ENCODE measurements around the gene CCDC71L. TPM values are rescaled to one million over a fixed set of nuclear protein-coding genes. Genes with fewer than 3 reads are reported as not detected.

The CCDC71L gene
- total RNA-seq, 1 donor from 2014 or later: 5.2 TPM

DNA sequence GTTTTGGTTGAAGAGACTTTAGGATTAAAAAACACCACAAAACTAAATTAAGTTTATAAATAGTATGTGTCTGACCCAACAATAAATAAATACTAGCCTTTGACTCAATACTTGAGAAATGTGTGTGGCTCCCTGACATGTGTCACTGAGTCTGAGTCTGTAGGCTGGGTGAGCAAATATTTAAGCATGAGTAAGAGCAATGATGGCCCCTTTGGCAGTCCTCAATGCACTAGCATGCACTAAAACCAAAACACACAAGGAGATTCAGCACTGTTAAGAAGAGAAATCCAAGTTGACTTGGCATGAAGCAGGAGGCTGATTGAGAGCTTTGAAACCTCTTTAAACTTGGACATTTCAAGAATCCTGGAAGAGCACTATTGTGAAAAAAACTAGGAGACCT is 37.1 kb downstream of the CCDC71L start:
- Histone ChIP-seq H3K27me3 (ENCODE audit: control insufficient read depth in 3 of 3, insufficient read depth in 3 of 3, low read length in 3 of 3) (no peaks in the 10 kb centered on the region), H3K4me1 (ENCODE audit: control insufficient read depth in 3 of 3, insufficient read depth in 3 of 3, low read length in 3 of 3) (no peaks in the 10 kb centered on the region), H3K27ac (ENCODE audit: low read depth, low read length) (no peak overlapping the region), H3K9ac (ENCODE audit: low read depth in 1 of 3, low read length in 3 of 3) (no peak overlapping the region), H3K9me3 (ENCODE audit: control insufficient read depth in 3 of 3, low read length in 3 of 3) (no peaks in the 10 kb centered on the region), H3K36me3 (ENCODE audit: control insufficient read depth in 3 of 3, insufficient read depth in 3 of 3, low read length in 3 of 3) (no peaks in the 10 kb centered on the region), H3K4me3 (ENCODE audit: low read length in 3 of 3) (no peak overlapping the region)

DNA sequence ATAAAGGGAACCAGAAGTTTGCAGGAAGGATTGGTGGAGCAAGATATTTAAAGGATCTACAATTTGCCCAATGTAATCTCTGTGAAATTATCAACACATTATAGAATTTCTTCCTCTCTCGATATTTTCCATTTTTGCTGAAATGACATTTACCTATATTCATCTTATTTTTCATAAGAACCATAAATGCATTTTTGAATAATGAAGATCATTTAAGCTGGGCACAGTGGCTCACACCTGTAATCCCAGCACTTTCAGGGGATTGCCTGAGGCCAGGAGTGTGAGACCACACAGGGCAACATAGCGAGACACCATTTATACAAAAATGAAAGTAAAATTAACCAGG is 37.7 kb downstream of the CCDC71L start:
- H3K36me3 ChIP-seq (ENCODE audit: control insufficient read depth in 3 of 3, insufficient read depth in 3 of 3, low read length in 3 of 3): no peaks in the 10 kb centered on the region

DNA sequence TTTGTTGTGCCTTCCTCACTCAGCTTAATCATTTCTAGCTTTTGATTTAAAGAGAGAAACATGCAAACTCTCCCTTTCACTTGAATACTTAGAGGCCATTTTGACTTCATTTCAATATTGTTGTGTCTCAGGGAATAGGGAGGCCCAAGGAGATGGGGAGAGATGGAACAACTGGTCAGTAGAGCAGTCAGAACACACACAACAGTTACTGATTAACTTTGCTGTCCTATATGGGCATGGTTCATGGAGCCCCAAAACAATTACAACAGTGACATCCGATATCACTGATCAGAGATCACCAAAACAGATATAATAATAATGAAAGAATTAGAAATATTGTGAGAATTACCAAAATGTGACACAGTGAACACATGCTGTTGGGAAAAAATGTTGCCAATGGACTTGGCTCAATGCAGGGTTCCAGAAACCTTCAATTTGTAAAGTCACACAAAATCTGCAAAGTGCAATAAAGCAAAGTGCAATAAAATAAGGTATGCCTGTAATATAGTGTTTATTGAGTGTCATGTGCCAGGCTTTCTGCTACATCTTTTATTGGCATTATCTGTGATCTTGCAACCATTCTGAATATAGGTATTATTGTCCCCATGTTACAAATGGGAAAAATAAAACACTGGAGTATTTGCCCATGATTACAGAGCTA is 38.2 kb downstream of the CCDC71L start:
- Histone ChIP-seq H3K9ac (ENCODE audit: low read depth in 1 of 3, low read length in 3 of 3) (no peak overlapping the region), H3K9me3 (ENCODE audit: control insufficient read depth in 3 of 3, low read length in 3 of 3) (no peaks in the 10 kb centered on the region), H3K4me1 (ENCODE audit: control insufficient read depth in 3 of 3, insufficient read depth in 3 of 3, low read length in 3 of 3) (peaks cover 0 to 2% (median 0%) of the 10 kb centered on the region in 3 donors), H3K27ac (ENCODE audit: low read depth, low read length) (no peak overlapping the region), H3K36me3 (ENCODE audit: control insufficient read depth in 3 of 3, insufficient read depth in 3 of 3, low read length in 3 of 3) (no peaks in the 10 kb centered on the region), H3K4me3 (ENCODE audit: low read length in 3 of 3) (no peak overlapping the region), H3K27me3 (ENCODE audit: control insufficient read depth in 3 of 3, insufficient read depth in 3 of 3, low read length in 3 of 3) (no peaks in the 10 kb centered on the region)

More for the DNA sequence above, 37.7 kb downstream of the CCDC71L start:
- H3K27me3 ChIP-seq (ENCODE audit: control insufficient read depth in 3 of 3, insufficient read depth in 3 of 3, low read length in 3 of 3): no peaks in the 10 kb centered on the region
- H3K4me3 ChIP-seq (ENCODE audit: low read length in 3 of 3): no peak overlapping the region
- H3K9me3 ChIP-seq (ENCODE audit: control insufficient read depth in 3 of 3, low read length in 3 of 3): no peaks in the 10 kb centered on the region
- H3K9ac ChIP-seq (ENCODE audit: low read depth in 1 of 3, low read length in 3 of 3): no peak overlapping the region
- no peaks in the 10 kb centered on the region for H3K4me1 ChIP-seq (ENCODE audit: control insufficient read depth in 3 of 3, insufficient read depth in 3 of 3, low read length in 3 of 3)
- no peak overlapping the region for H3K27ac ChIP-seq (ENCODE audit: low read depth, low read length)

DNA sequence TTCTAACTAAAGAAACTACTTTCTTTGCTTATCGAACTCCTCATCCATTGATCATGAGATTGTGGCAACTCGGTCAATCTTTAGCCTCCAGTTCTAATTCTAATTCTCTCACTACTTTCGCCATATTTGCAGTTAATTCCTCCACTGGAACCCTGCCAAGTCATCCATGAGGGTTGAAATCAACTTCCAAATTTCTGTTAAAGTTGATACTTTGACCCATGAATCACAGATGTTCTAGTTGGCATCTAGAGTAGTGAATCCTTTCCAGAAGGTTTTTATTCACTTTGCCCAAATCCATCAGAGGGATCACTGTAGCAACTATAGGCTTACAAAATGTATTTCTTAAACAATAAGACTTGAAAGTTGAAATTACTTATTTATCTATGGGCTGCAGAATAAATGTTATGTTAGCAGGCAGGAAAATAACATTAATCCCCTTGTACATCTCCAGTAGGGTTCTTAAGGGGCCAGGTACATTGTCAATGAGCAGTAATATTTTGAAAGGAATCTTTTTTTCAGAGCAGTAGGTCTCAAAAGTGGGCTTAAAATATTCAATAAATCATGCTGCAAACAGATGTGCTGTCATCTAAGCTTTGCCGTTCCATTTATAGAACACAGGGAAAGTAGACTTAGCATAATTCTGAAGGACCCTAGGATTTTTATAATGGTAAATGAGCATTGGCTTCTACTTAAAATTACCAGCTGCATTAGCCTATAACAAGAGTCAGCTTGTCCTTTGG is 39.4 kb downstream of the CCDC71L start:
- Histone ChIP-seq H3K9me3 (ENCODE audit: control insufficient read depth in 3 of 3, low read length in 3 of 3) (no peaks in the 10 kb centered on the region), H3K9ac (ENCODE audit: low read depth in 1 of 3, low read length in 3 of 3) (no peak overlapping the region), H3K4me1 (ENCODE audit: control insufficient read depth in 3 of 3, insufficient read depth in 3 of 3, low read length in 3 of 3) (peaks cover 0 to 3% (median 0%) of the 10 kb centered on the region in 3 donors), H3K27ac (ENCODE audit: low read depth, low read length) (no peak overlapping the region), H3K4me3 (ENCODE audit: low read length in 3 of 3) (no peak overlapping the region), H3K36me3 (ENCODE audit: control insufficient read depth in 3 of 3, insufficient read depth in 3 of 3, low read length in 3 of 3) (no peaks in the 10 kb centered on the region), H3K27me3 (ENCODE audit: control insufficient read depth in 3 of 3, insufficient read depth in 3 of 3, low read length in 3 of 3) (no peaks in the 10 kb centered on the region)

DNA sequence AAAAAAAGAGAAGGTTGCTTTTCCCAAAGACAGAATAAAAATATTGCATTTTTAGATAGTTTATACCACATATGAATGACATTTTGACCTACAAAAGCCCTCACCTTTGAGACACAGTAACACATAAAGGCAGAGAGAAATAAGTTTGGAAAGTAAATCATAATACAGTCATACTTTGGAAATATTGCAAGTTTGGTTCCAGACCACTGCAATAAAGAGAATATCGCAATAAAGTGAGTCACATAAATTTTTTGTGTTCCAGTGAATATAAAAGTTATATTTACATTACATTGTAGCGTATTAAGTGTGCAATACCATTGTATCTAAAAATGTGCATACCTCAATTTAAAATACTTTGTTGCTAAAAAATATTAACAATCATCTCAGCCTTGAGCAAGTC is 40.3 kb downstream of the CCDC71L start:
- H3K9ac ChIP-seq (ENCODE audit: low read depth in 1 of 3, low read length in 3 of 3): no peak overlapping the region
- H3K36me3 ChIP-seq (ENCODE audit: control insufficient read depth in 3 of 3, insufficient read depth in 3 of 3, low read length in 3 of 3): no peaks in the 10 kb centered on the region
- H3K4me1 ChIP-seq (ENCODE audit: control insufficient read depth in 3 of 3, insufficient read depth in 3 of 3, low read length in 3 of 3): peaks cover 0 to 3% (median 0%) of the 10 kb centered on the region in 3 donors
- no peak overlapping the region for H3K27ac ChIP-seq (ENCODE audit: low read depth, low read length)
- H3K4me3 ChIP-seq (ENCODE audit: low read length in 3 of 3): no peak overlapping the region
- no peaks in the 10 kb centered on the region for H3K9me3 ChIP-seq (ENCODE audit: control insufficient read depth in 3 of 3, low read length in 3 of 3)
- no peaks in the 10 kb centered on the region for H3K27me3 ChIP-seq (ENCODE audit: control insufficient read depth in 3 of 3, insufficient read depth in 3 of 3, low read length in 3 of 3)

DNA sequence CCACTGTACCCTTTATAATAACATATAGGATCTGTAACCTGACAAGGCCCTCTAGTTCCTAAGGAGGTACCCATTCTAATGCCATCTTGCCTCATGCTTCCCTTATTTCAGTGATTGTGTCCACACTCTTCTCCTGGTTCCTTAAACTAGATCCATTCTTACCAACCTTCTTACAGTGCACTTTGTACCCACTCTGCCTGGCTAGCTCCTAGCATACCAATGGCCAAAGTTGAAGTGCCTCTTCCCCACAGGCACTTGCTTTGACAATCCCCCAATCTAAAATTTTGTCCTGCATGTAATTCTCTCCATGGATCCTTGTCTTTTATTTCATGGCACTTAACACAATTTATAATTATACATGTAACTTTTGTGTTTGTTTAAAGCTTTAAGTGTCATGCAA is 40.9 kb downstream of the CCDC71L start:
- H3K27ac ChIP-seq (ENCODE audit: low read depth, low read length): no peak overlapping the region
- H3K9me3 ChIP-seq (ENCODE audit: control insufficient read depth in 3 of 3, low read length in 3 of 3): no peaks in the 10 kb centered on the region
- peaks cover 0 to 3% (median 0%) of the 10 kb centered on the region in 3 donors for H3K4me1 ChIP-seq (ENCODE audit: control insufficient read depth in 3 of 3, insufficient read depth in 3 of 3, low read length in 3 of 3)
- no peak overlapping the region for H3K4me3 ChIP-seq (ENCODE audit: low read length in 3 of 3)
- no peaks in the 10 kb centered on the region for H3K36me3 ChIP-seq (ENCODE audit: control insufficient read depth in 3 of 3, insufficient read depth in 3 of 3, low read length in 3 of 3)
- no peaks in the 10 kb centered on the region for H3K27me3 ChIP-seq (ENCODE audit: control insufficient read depth in 3 of 3, insufficient read depth in 3 of 3, low read length in 3 of 3)
- H3K9ac ChIP-seq (ENCODE audit: low read depth in 1 of 3, low read length in 3 of 3): no peak overlapping the region

DNA sequence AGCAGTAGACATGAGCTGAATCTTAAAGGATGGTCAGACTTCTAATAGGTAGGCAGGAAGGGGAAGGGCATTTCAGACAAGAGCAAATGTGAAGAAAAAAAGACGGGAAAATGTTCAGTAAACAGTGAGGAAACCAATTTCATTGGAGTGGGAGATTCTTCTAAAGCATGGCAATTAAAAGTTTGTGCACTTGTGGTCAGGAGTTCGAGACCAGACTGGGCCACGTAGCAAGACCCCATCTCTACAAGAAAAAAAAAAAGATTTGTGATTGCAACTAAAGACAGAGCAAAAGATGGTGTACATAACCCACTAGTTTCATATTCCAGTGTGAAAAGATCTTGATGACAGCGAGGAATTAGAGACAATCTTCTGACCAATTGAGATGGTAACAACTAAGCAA is 41.7 kb downstream of the CCDC71L start:
- no peaks in the 10 kb centered on the region for H3K9me3 ChIP-seq (ENCODE audit: control insufficient read depth in 3 of 3, low read length in 3 of 3)

DNA sequence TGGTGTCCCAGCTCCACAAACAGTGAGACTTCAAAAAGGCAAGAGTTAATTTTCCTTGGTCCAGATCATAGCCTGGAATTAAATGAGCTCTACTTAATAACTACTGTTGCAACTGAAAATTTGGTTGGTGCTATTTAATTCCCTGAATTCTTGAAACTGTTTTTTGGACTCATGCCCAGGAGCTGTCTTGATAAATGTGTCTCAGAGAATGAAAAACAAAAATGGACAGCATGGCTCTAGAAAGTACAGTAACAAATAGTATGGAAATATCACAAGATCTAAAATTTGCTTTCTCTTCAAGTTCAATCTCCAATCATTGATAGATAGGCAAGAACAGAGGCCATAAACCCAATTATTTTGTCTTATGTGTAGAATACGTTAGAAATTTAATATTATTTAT is 42.5 kb downstream of the CCDC71L start:
- H3K27me3 ChIP-seq (ENCODE audit: control insufficient read depth in 3 of 3, insufficient read depth in 3 of 3, low read length in 3 of 3): no peaks in the 10 kb centered on the region
- no peaks in the 10 kb centered on the region for H3K36me3 ChIP-seq (ENCODE audit: control insufficient read depth in 3 of 3, insufficient read depth in 3 of 3, low read length in 3 of 3)
- H3K4me3 ChIP-seq (ENCODE audit: low read length in 3 of 3): no peak overlapping the region
- peaks cover 0 to 3% (median 0%) of the 10 kb centered on the region in 3 donors for H3K4me1 ChIP-seq (ENCODE audit: control insufficient read depth in 3 of 3, insufficient read depth in 3 of 3, low read length in 3 of 3)
- H3K27ac ChIP-seq (ENCODE audit: low read depth, low read length): no peak overlapping the region
- H3K9me3 ChIP-seq (ENCODE audit: control insufficient read depth in 3 of 3, low read length in 3 of 3): no peaks in the 10 kb centered on the region
- H3K9ac ChIP-seq (ENCODE audit: low read depth in 1 of 3, low read length in 3 of 3): no peak overlapping the region

More for the DNA sequence above, 41.7 kb downstream of the CCDC71L start:
- H3K9ac ChIP-seq (ENCODE audit: low read depth in 1 of 3, low read length in 3 of 3): no peak overlapping the region
- peaks cover 0 to 3% (median 0%) of the 10 kb centered on the region in 3 donors for H3K4me1 ChIP-seq (ENCODE audit: control insufficient read depth in 3 of 3, insufficient read depth in 3 of 3, low read length in 3 of 3)
- H3K36me3 ChIP-seq (ENCODE audit: control insufficient read depth in 3 of 3, insufficient read depth in 3 of 3, low read length in 3 of 3): no peaks in the 10 kb centered on the region
- H3K27ac ChIP-seq (ENCODE audit: low read depth, low read length): no peak overlapping the region
- H3K4me3 ChIP-seq (ENCODE audit: low read length in 3 of 3): no peak overlapping the region
- no peaks in the 10 kb centered on the region for H3K27me3 ChIP-seq (ENCODE audit: control insufficient read depth in 3 of 3, insufficient read depth in 3 of 3, low read length in 3 of 3)

DNA sequence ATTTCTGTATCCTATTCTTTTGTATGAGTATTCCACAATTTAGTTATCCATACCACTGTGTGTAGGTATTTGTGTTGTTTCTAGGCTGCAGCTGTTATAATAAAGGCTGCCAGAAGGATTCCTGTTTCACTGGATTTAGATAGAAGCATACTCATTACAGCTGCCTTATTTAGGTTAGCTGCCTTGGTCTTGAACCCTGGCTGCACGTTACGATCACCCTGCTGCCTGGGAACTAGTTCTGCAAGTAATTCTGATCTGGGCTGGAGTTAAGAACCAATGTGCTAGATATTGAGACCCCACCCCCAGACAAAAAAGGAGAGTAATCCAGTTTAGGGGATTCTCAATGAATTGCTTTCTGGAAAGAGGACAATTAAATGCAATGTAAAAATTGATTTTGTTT is 43.1 kb downstream of the CCDC71L start:
- Histone ChIP-seq H3K9ac (ENCODE audit: low read depth in 1 of 3, low read length in 3 of 3) (no peak overlapping the region), H3K9me3 (ENCODE audit: control insufficient read depth in 3 of 3, low read length in 3 of 3) (no peaks in the 10 kb centered on the region), H3K27ac (ENCODE audit: low read depth, low read length) (no peak overlapping the region), H3K27me3 (ENCODE audit: control insufficient read depth in 3 of 3, insufficient read depth in 3 of 3, low read length in 3 of 3) (no peaks in the 10 kb centered on the region), H3K36me3 (ENCODE audit: control insufficient read depth in 3 of 3, insufficient read depth in 3 of 3, low read length in 3 of 3) (no peaks in the 10 kb centered on the region), H3K4me1 (ENCODE audit: control insufficient read depth in 3 of 3, insufficient read depth in 3 of 3, low read length in 3 of 3) (peaks cover 0 to 3% (median 0%) of the 10 kb centered on the region in 3 donors), H3K4me3 (ENCODE audit: low read length in 3 of 3) (no peak overlapping the region)

DNA sequence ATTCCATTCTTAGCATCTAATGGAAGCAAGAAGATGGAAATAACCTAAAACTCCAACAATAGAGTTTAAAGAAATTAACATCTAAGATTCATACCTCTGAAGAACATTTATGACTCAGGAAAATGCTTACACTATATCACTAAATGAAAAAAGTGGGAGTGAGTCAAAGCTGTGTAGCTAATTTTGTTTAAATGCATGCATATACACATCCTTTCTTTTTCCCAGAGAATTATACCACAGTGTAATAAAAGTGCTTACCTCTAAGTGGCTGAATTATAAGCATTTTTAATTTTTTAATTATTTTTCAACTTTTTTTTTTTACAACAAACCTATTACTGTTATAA is 44.3 kb downstream of the CCDC71L start:
- no peak overlapping the region for H3K27ac ChIP-seq (ENCODE audit: low read depth, low read length)
- H3K4me3 ChIP-seq (ENCODE audit: low read length in 3 of 3): no peak overlapping the region
- H3K9me3 ChIP-seq (ENCODE audit: control insufficient read depth in 3 of 3, low read length in 3 of 3): no peaks in the 10 kb centered on the region
- H3K27me3 ChIP-seq (ENCODE audit: control insufficient read depth in 3 of 3, insufficient read depth in 3 of 3, low read length in 3 of 3): no peaks in the 10 kb centered on the region
- no peak overlapping the region for H3K9ac ChIP-seq (ENCODE audit: low read depth in 1 of 3, low read length in 3 of 3)
- H3K4me1 ChIP-seq (ENCODE audit: control insufficient read depth in 3 of 3, insufficient read depth in 3 of 3, low read length in 3 of 3): peaks cover 0 to 3% (median 0%) of the 10 kb centered on the region in 3 donors
- H3K36me3 ChIP-seq (ENCODE audit: control insufficient read depth in 3 of 3, insufficient read depth in 3 of 3, low read length in 3 of 3): no peaks in the 10 kb centered on the region

Measured in skeletal muscle tissue (tissue), 4 donors.